ENCODE data around the gene MS4A6E. TPM values are rescaled to one million over a fixed set of nuclear protein-coding genes. Genes with fewer than 3 reads are reported as not detected.

MS4A6E gene
- total RNA-seq, 2 donors from 2014 or later = not detected

GRCh38 chr11:60314635-60315321 lies 12.3 kb upstream of the MS4A6E start:
- TF ChIP-seq CTCF (conservative IDR thresholded peaks at IDR 0.05) = peak; percentile 13
- Histone ChIP-seq H3K9me3 (ENCODE audit: control insufficient read depth, low read length) (no peaks in the 10 kb centered on the region), H3K36me3 (ENCODE audit: control insufficient read depth, insufficient read depth, low read length) (no peaks in the 10 kb centered on the region), H3K9ac (ENCODE audit: extremely low read depth, low read length, poor library complexity, severe bottlenecking) (no peak overlapping the region), H3K4me1 (ENCODE audit: control insufficient read depth, insufficient read depth, low read length) (no peaks in the 10 kb centered on the region), H3K27me3 (ENCODE audit: control insufficient read depth, insufficient read depth, low read length, poor library complexity, severe bottlenecking) (no peaks in the 10 kb centered on the region), H3K4me3 (ENCODE audit: low read length) (no peak overlapping the region), H3K27ac (ENCODE audit: low read depth, low read length) (no peak overlapping the region)
- Mint-ChIP-seq H3K27ac (no peak overlapping the region), H3K9me3 (no peaks in the 10 kb centered on the region), H3K36me3 (ENCODE audit: low read depth) (no peaks in the 10 kb centered on the region), H3K4me1 (no peaks in the 10 kb centered on the region), H3K27me3 (ENCODE audit: insufficient read depth) (no peaks in the 10 kb centered on the region), H3K4me3 (no peak overlapping the region)
- WGBS, 2 experiments (ENCODE audit: insufficient coverage in 1 of 2, insufficient read length in 1 of 2) = 76% methylated on average over 2 of the region's 2 CpGs; no CpG with 5 or more reads in 1 of the 2 experiments
- DNase-seq = peak; percentile 44

DNA sequence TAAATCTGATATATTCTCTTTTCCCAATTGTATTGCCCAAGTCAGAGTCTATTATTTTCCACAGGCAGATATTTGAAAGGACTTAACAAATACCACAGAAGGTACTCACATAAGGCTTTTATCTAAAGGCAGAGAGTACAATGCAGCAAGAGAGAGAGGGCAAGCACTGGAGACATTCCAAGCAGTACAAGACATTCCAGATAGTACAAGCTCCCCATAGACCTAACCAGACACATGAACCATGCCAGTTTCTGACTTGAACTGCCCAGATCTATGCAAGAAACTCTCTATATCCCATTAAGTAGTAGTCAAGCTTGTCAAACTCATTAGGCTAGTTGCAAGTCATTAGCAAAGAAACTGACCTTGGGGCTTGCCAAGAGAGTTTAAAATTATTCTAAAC lies 11.2 kb upstream of the MS4A6E start:
- no peak overlapping the region for H3K27ac ChIP-seq (ENCODE audit: low read depth, low read length)
- Mint-ChIP-seq H3K4me3 (no peak overlapping the region), H3K9me3 (no peaks in the 10 kb centered on the region), H3K27me3 (ENCODE audit: insufficient read depth) (no peaks in the 10 kb centered on the region), H3K36me3 (ENCODE audit: low read depth) (no peaks in the 10 kb centered on the region), H3K4me1 (no peaks in the 10 kb centered on the region), H3K27ac (no peak overlapping the region)
- H3K27me3 ChIP-seq (ENCODE audit: control insufficient read depth, insufficient read depth, low read length, poor library complexity, severe bottlenecking) = no peaks in the 10 kb centered on the region
- no peak overlapping the region for H3K9ac ChIP-seq (ENCODE audit: extremely low read depth, low read length, poor library complexity, severe bottlenecking)
- H3K36me3 ChIP-seq (ENCODE audit: control insufficient read depth, insufficient read depth, low read length) = no peaks in the 10 kb centered on the region
- DNase-seq = no peak
- H3K4me3 ChIP-seq (ENCODE audit: low read length) = no peak overlapping the region
- no peak for TF ChIP-seq CTCF (conservative IDR thresholded peaks at IDR 0.05)
- H3K4me1 ChIP-seq (ENCODE audit: control insufficient read depth, insufficient read depth, low read length) = no peaks in the 10 kb centered on the region
- no peaks in the 10 kb centered on the region for H3K9me3 ChIP-seq (ENCODE audit: control insufficient read depth, low read length)

DNA sequence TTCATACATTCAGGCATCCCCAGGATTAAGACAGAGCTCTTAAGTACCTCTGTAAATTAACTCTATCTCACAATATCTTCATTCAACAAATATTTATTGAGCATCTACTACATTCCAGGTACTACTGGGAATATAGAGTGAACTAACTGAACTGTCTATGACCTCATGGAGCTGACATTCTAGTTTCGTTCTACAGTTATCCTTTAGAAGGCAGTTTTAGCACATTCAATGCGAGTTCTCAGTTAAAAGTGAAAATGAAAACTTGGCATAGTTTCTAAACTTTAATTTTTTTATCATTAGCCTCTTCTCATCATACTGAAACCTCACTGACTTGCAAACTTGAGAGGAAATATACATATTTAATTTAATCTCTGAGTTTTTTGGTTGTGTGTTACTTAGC lies 10.7 kb upstream of the MS4A6E start:
- Mint-ChIP-seq H3K4me1 (peaks cover 1% of the 10 kb centered on the region), H3K36me3 (ENCODE audit: low read depth) (no peaks in the 10 kb centered on the region), H3K4me3 (no peak overlapping the region), H3K9me3 (no peaks in the 10 kb centered on the region), H3K27me3 (ENCODE audit: insufficient read depth) (no peaks in the 10 kb centered on the region), H3K27ac (no peak overlapping the region)
- no peak overlapping the region for H3K27ac ChIP-seq (ENCODE audit: low read depth, low read length)
- H3K4me3 ChIP-seq (ENCODE audit: low read length) = no peak overlapping the region
- H3K9me3 ChIP-seq (ENCODE audit: control insufficient read depth, low read length) = no peaks in the 10 kb centered on the region
- no peaks in the 10 kb centered on the region for H3K27me3 ChIP-seq (ENCODE audit: control insufficient read depth, insufficient read depth, low read length, poor library complexity, severe bottlenecking)
- no peak overlapping the region for H3K9ac ChIP-seq (ENCODE audit: extremely low read depth, low read length, poor library complexity, severe bottlenecking)
- 82 to 90% methylated on average over 2 of the region's 2 CpGs for WGBS, 2 experiments (ENCODE audit: insufficient coverage in 1 of 2, insufficient read length in 1 of 2)
- no peak for DNase-seq
- no peaks in the 10 kb centered on the region for H3K36me3 ChIP-seq (ENCODE audit: control insufficient read depth, insufficient read depth, low read length)
- no peak for TF ChIP-seq CTCF (conservative IDR thresholded peaks at IDR 0.05)
- H3K4me1 ChIP-seq (ENCODE audit: control insufficient read depth, insufficient read depth, low read length) = no peaks in the 10 kb centered on the region

Data from endodermal cell (in vitro differentiated cells).